Middle frontal gyrus (tissue), 1 donor: Measurements from ENCODE around the gene PRR23E.

Experiments used
- DNase-seq: peaks from one replicate; pipeline ENCODE4 v3.0.0-alpha.2; 2015; ENCODE audit warnings: low spot score; ENCODE audit errors: extremely low spot score

Gene PRR23E

GRCh38 chr3:127224118-127224517 lies 31.2 kb downstream of the PRR23E start:
- DNase-seq: no peak

- no peak for DNase-seq
These were observed 33.5 kb downstream of the PRR23E start for GRCh38 chr3:127226457-127226856.

- no peak for DNase-seq
These were observed 34.3 kb downstream of the PRR23E start for GRCh38 chr3:127226946-127227842.

GRCh38 chr3:127228866-127229265 lies 35.9 kb downstream of the PRR23E start:
- DNase-seq: no peak

GRCh38 chr3:127233371-127233770 lies 40.4 kb downstream of the PRR23E start:
- no peak for DNase-seq

- DNase-seq: no peak
These were observed 41.8 kb downstream of the PRR23E start for GRCh38 chr3:127234778-127235177.

GRCh38 chr3:127235706-127236105 lies 42.8 kb downstream of the PRR23E start:
- DNase-seq: no peak

GRCh38 chr3:127237835-127238234 lies 44.9 kb downstream of the PRR23E start:
- no peak for DNase-seq

GRCh38 chr3:127238602-127239001 lies 45.7 kb downstream of the PRR23E start:
- DNase-seq: no peak

GRCh38 chr3:127247292-127247691 lies 54.4 kb downstream of the PRR23E start:
- DNase-seq: no peak
